Esophagus muscularis mucosa (tissue), 4 donors: ENCODE data around the gene RIC1. TPM values are rescaled to one million over a fixed set of nuclear protein-coding genes. Genes with fewer than 3 reads are reported as not detected.

ENCODE experiments used
- DNase-seq: peaks from one replicate; pipeline ENCODE4 v3.0.0-alpha.2; 2017; ENCODE audit errors: extremely low spot score
- H3K27ac ChIP-seq, 4 donors: fragments of 200-600 bp; sonication (generic); replicated peaks in 1 of 4; 1 replicate in 3 of 4; 2 replicates in 1 of 4; pipeline ENCODE4 v1.5.1; 2016 to 2019; ENCODE audit warnings: mild to moderate bottlenecking in 1 of 4
- H3K27me3 ChIP-seq, 4 donors: fragments of 200-600 bp; sonication (generic); one replicate each; pipeline versions ENCODE4 v1.5.1 to v1.6.0; 2016 to 2019
- H3K36me3 ChIP-seq, 4 donors: fragments of 200-600 bp; sonication (generic); one replicate each; pipeline ENCODE4 v1.5.1; 2016 to 2019
- H3K4me1 ChIP-seq, 4 donors: fragments of 200-600 bp; sonication (generic); one replicate each; pipeline ENCODE4 v1.5.1; 2016 to 2019
- H3K4me3 ChIP-seq, 4 donors: fragments of 200-600 bp; sonication (generic); 1 replicate in 2 of 4; 2 replicates in 2 of 4; pipeline ENCODE4 v1.5.1; 2016 to 2019; ENCODE audit warnings: mild to moderate bottlenecking in 4 of 4, moderate library complexity in 1 of 4
- H3K9me3 ChIP-seq, 4 donors: fragments of 200-600 bp; sonication (generic); 1 replicate in 3 of 4; 2 replicates in 1 of 4; pipeline ENCODE4 v1.5.1; 2016 to 2019
- CTCF ChIP-seq, 3 experiments: fragments of 200-600 bp in 2 of 3; fragments of 450-650 bp in 1 of 3; sonication (generic) in 2 of 3; IDR thresholded peaks; one replicate each; pipeline ENCODE4 v1.5.1; 2017 to 2019; ENCODE audit warnings: antibody characterized with exemption in 3 of 3, mild to moderate bottlenecking in 2 of 3, moderate library complexity in 1 of 3
- EP300 ChIP-seq: sonication (generic); formaldehyde crosslinking; IDR thresholded peaks from one replicate; pipeline ENCODE4 v1.6.1; 2017; ENCODE audit warnings: antibody characterized with exemption
- POLR2A ChIP-seq: fragments of 450-650 bp; IDR thresholded peaks from one replicate; pipeline ENCODE4 v1.6.1; 2017; ENCODE audit warnings: antibody characterized with exemption, moderate library complexity, mild to moderate bottlenecking, low read depth
- POLR2AphosphoS5 ChIP-seq, 2 donors: sonication (generic); formaldehyde crosslinking; IDR thresholded peaks; one replicate each; pipeline ENCODE4 v1.6.1; 2017; ENCODE audit warnings: antibody characterized with exemption in 2 of 2
- WGBS: methylation state at CpG from one replicate; pipeline ENCODE4 v1.1.5; 2018; 5-methylcytosine and 5-hydroxymethylcytosine counted together
- intact Hi-C: fragments of 100-400 bp; cut with DNase I; formaldehyde crosslinking; loops from one replicate; pipeline ENCODE4 v1.15.1; 2023
- total RNA-seq, 4 donors: library from RNA; depleted of rRNA; stranded (reverse); fragments of >200 nt; gene quantifications; one replicate each; pipeline versions ENCODE4 v1.1.0 to v1.2.1, GENCODE V29; 2016

RIC1 gene
- total RNA-seq, 4 donors from 2014 or later, result 51.6 to 64.9 (median 57.4) TPM

DNA sequence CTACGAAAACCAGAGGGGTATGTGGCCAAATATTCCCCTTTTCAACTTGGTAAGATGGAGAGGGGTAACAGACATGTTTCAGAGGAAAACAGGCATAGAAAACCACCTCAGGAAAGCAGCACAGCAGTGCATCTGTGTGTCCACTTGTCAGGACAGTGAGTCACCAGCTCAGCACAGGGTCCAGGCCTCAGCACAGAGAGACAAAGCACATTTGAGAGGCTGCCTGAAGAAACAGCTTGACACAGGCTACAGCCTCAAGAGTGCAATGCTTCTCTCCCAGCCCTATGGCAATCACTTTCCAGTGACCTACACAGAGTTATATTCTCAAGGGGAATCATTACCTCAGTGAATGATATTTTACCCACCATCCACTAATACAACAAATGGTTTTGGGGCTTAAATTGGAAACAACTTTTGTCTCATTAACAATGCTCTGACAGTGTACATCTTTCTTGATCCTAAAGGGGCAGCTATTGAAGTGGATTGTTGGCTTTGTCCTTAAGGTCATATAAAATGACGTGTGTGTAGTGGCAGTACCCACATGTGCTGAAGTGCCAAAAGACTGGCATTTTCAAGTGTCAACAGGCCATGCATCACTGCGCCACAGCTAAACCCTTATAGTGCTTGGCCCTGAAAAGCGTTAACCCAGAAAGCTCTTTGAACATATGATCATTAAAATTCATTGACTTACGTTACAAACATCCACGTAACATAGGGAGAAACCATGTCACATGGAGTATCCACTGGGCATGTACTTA lies 157.6 kb downstream of the RIC1 start:
- TF ChIP-seq POLR2A (no peak), POLR2AphosphoS5 (IDR thresholded peaks at IDR 0.05) (no peak), EP300 (no peak), CTCF (IDR thresholded peaks at IDR 0.05) (no peak)
- Histone ChIP-seq H3K36me3 (peaks cover 0 to 37% (median 16%) of the 10 kb centered on the region in 4 donors), H3K9me3 (peaks cover 0 to 14% (median 7%) of the 10 kb centered on the region in 4 donors), H3K27ac (no peak overlapping the region), H3K4me3 (no peak overlapping the region), H3K27me3 (no peaks in the 10 kb centered on the region), H3K4me1 (peaks cover 0 to 6% (median 0%) of the 10 kb centered on the region in 4 donors)
- intact Hi-C loops, result no loop called here
- WGBS, result 95% methylated on average over 6 of the region's 6 CpGs
- no peak for DNase-seq

DNA sequence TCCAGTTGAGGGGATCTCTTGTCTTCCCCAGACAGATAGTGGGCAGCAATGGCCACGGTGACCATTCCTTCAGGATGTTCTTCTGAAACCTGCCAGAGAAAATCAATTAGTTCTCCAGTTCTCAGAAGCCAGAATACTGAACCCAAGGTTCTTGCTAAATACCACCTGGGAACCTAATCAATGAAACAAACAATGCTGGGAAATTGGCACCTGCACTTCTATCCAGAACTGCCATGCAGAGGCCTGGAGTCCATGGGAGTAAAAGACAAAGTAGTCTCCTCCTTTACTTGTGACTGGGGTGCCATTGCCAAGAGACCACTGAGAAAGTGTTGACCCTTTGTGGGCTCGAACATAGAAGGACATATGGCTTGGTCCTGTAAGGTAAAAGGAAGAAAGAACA lies 158.3 kb downstream of the RIC1 start:
- Histone ChIP-seq H3K4me3 (no peak overlapping the region), H3K27ac (no peak overlapping the region), H3K27me3 (no peaks in the 10 kb centered on the region), H3K9me3 (peaks cover 0 to 13% (median 7%) of the 10 kb centered on the region in 4 donors), H3K4me1 (peaks cover 0 to 6% (median 3%) of the 10 kb centered on the region in 4 donors), H3K36me3 (peaks cover 0 to 37% (median 16%) of the 10 kb centered on the region in 4 donors)
- WGBS, result 100% methylated on average over 2 of the region's 2 CpGs
- DNase-seq, result no peak
- TF ChIP-seq POLR2AphosphoS5 (IDR thresholded peaks at IDR 0.05) (no peak), EP300 (no peak), POLR2A (no peak), CTCF (IDR thresholded peaks at IDR 0.05) (no peak)
- intact Hi-C loops, result no loop called here

DNA sequence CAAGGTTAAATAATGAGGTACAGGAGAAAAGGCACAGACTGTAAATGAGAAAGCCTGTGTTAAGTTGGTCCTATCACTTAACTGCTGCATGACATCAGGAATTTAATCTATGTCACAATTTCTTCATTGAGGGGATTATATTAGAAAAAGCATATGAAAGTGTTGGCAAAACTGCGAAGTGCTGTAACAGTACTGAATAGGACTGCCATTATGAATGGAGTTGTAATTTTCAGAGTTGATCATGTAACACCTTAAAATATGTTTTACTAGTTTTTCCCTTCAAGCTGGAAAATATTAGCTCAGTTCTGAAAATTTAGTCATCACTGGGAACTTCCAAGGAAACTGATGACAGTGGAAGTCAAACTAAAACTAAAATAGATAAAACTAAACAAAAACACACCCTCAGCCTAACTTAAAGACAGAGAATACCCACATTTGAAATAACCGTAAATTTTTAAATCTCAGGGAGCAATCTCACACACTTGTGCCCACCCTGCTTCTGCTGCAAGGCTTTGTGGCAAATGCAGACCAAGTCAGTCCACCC lies 158.9 kb downstream of the RIC1 start:
- H3K27ac ChIP-seq, result no peak overlapping the region
- H3K4me3 ChIP-seq, result no peak overlapping the region
- WGBS, result 100% methylated on average over 2 of the region's 2 CpGs
- peaks cover 0 to 33% (median 16%) of the 10 kb centered on the region in 4 donors for H3K36me3 ChIP-seq
- intact Hi-C loops, result no loop called here
- no peak for TF ChIP-seq CTCF (IDR thresholded peaks at IDR 0.05)
- TF ChIP-seq POLR2A, result no peak
- no peak for TF ChIP-seq POLR2AphosphoS5 (IDR thresholded peaks at IDR 0.05)
- no peaks in the 10 kb centered on the region for H3K27me3 ChIP-seq
- peaks cover 0 to 6% (median 3%) of the 10 kb centered on the region in 4 donors for H3K4me1 ChIP-seq
- peaks cover 0 to 7% (median 6%) of the 10 kb centered on the region in 4 donors for H3K9me3 ChIP-seq
- DNase-seq, result no peak

DNA sequence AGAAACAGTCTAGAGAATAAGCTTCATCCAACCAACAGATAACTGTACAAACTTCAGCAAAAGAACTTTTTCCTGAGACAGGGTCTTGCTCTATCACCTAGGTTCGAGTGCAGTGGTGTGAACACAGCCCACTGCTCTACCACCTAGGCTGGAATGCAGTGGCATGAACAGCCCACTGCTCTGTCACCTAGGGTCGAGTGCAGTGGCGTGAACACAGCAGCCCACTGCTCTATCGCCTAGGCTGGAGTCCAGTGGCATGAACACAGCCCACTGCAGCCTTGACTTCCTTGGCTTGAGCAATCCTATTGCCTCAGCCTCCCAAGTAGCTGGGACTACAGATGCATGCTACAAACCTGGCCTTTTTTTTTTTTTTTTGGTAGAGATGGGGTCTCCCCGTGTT lies 160.6 kb downstream of the RIC1 start:
- no peaks in the 10 kb centered on the region for H3K27me3 ChIP-seq
- peaks cover 0 to 6% (median 0%) of the 10 kb centered on the region in 4 donors for H3K4me1 ChIP-seq
- WGBS, result 91% methylated on average over 5 of the region's 5 CpGs
- DNase-seq, result no peak
- H3K36me3 ChIP-seq, result peaks cover 0 to 28% (median 16%) of the 10 kb centered on the region in 4 donors
- TF ChIP-seq CTCF (IDR thresholded peaks at IDR 0.05), result no peak
- TF ChIP-seq POLR2AphosphoS5 (IDR thresholded peaks at IDR 0.05), result no peak
- no peak for TF ChIP-seq POLR2A
- TF ChIP-seq EP300, result no peak
- no peak overlapping the region for H3K4me3 ChIP-seq
- H3K9me3 ChIP-seq, result no peaks in the 10 kb centered on the region
- intact Hi-C loops, result no loop called here
- no peak overlapping the region for H3K27ac ChIP-seq
